Ishikawa (cell line): Measurements from ENCODE around the gene GALNTL6.

Experiments
- CEBPB ChIP-seq: IDR thresholded peaks from 2 replicates; pipeline ENCODE4 v1.6.1; 2012
- CREB1 ChIP-seq: IDR thresholded peaks from 2 replicates; pipeline ENCODE4 v1.6.1; 2012; ENCODE audit warnings: low read depth
- EGR1 ChIP-seq: IDR thresholded peaks from 2 replicates; pipeline ENCODE4 v1.6.1; 2012
- EP300 ChIP-seq: IDR thresholded peaks from 2 replicates; pipeline ENCODE4 v1.6.1; 2012; ENCODE audit warnings: borderline replicate concordance
- FOXM1 ChIP-seq: IDR thresholded peaks from 2 replicates; pipeline ENCODE4 v1.6.1; 2012; ENCODE audit warnings: low read depth, borderline replicate concordance
- MAX ChIP-seq: IDR thresholded peaks from 2 replicates; pipeline ENCODE4 v1.6.1; 2012
- NFIC ChIP-seq: IDR thresholded peaks from 2 replicates; pipeline ENCODE4 v1.6.1; 2012
- RAD21 ChIP-seq: IDR thresholded peaks from 2 replicates; pipeline ENCODE4 v1.6.1; 2012; ENCODE audit warnings: low read depth
- REST ChIP-seq: IDR thresholded peaks from 2 replicates; pipeline ENCODE4 v1.6.1; 2012; ENCODE audit warnings: low read depth, mild to moderate bottlenecking
- TAF1 ChIP-seq: IDR thresholded peaks from 2 replicates; pipeline ENCODE4 v1.6.1; 2012; ENCODE audit warnings: low read depth, mild to moderate bottlenecking
- TCF12 ChIP-seq: IDR thresholded peaks from 2 replicates; pipeline ENCODE4 v1.6.1; 2012; ENCODE audit warnings: low read depth
- TEAD4 ChIP-seq: IDR thresholded peaks from 2 replicates; pipeline ENCODE4 v1.6.1; 2012
- YY1 ChIP-seq: IDR thresholded peaks from 2 replicates; pipeline ENCODE4 v1.6.1; 2012; ENCODE audit warnings: low read depth
- ZBTB7A ChIP-seq: IDR thresholded peaks from 2 replicates; pipeline ENCODE4 v1.6.1; 2012; ENCODE audit warnings: low read depth
- TF ChIP-seq, protein P1 (sequence below): IDR thresholded peaks from 2 replicates; pipeline ENCODE4 v1.6.1; 2012

GALNTL6 gene

GRCh38 chr4:171962110-171962509, 148.9 kb downstream of the GALNTL6 start:
- no peak for TF ChIP-seq EP300
- TF ChIP-seq YY1, result no peak
- TF ChIP-seq TCF12, result no peak
- no peak for TF ChIP-seq TEAD4
- TF ChIP-seq RAD21, result no peak
- TF ChIP-seq, protein P1, sequence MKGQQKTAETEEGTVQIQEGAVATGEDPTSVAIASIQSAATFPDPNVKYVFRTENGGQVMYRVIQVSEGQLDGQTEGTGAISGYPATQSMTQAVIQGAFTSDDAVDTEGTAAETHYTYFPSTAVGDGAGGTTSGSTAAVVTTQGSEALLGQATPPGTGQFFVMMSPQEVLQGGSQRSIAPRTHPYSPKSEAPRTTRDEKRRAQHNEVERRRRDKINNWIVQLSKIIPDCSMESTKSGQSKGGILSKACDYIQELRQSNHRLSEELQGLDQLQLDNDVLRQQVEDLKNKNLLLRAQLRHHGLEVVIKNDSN, result no peak
- no peak for TF ChIP-seq NFIC
- no peak for TF ChIP-seq MAX

- TF ChIP-seq REST (no peak), TAF1 (no peak), MAX (no peak)
Observed at GRCh38 chr4:171966356-171966755, 153.2 kb downstream of the GALNTL6 start.

DNA sequence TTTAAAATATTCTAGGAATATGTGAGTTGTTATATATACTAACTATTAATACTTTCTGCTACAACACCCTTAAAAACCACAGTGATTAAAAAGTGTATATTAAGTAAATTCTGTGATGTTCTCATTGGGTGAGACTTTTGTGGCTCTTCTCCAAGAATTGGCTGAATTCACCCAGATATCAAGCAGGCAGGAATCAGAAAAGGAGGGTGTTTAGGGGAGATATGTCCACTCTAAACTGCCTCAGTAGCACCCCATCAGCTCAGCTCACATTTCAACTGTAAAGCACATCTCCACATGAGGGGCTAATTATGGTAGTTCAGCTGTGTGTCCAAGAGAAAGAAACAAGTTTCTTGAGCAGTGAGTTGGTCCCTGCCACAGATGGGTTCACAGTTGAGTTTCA, 165.0 kb downstream of the GALNTL6 start:
- TF ChIP-seq REST (no peak), MAX (no peak), NFIC (no peak), FOXM1 (no peak)
- TF ChIP-seq, protein P1, result no peak

DNA sequence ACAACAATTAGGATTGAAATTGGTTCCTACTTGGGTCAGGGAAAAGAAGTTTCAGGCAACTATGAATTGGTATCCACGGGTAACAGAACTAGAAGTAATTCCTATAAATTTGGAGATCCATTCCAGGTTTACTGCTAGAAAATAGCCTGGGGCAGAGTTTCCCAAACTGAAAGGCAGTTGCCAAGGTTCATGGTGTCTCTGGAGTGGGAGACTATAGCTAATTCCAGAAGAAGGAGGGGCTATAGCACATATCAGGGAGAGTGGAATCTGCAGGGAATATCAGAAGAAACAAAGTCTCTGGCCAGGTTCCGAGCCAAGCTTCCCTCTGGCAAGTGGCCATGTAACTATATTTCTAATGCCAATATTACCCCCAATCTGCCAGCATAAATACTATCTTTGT, 166.3 kb downstream of the GALNTL6 start:
- TF ChIP-seq TEAD4 (no peak), EGR1 (no peak)

DNA sequence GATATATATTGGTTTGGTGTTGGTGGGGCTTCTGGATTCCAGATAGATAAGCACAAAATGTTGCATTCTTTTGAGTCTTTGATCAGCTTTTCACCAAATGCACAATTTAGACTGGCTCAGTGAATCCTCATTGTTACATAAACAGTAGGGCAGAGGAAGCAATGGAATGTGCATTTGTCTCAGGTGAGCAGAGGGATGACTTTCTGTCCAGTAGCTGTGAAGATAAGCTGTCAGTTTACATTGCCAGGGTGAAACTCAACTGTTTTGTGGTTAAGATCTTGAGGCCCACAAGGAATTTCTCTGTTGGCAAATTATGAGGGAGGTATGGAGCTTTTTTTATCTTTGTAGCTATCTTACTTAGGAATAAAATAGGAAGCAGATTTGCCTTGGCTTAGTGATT, 168.0 kb downstream of the GALNTL6 start:
- TF ChIP-seq FOXM1, result no peak
- TF ChIP-seq TCF12, result no peak
- TF ChIP-seq CREB1, result no peak
- no peak for TF ChIP-seq YY1
- no peak for TF ChIP-seq RAD21
- TF ChIP-seq NFIC, result no peak
- no peak for TF ChIP-seq EP300
- TF ChIP-seq EGR1, result no peak
- TF ChIP-seq TEAD4, result no peak
- no peak for TF ChIP-seq CEBPB
- no peak for TF ChIP-seq ZBTB7A
- no peak for TF ChIP-seq REST
- no peak for TF ChIP-seq MAX
- TF ChIP-seq TAF1, result no peak
